ENCODE data around the gene E2F7.

Gene E2F7

DNA sequence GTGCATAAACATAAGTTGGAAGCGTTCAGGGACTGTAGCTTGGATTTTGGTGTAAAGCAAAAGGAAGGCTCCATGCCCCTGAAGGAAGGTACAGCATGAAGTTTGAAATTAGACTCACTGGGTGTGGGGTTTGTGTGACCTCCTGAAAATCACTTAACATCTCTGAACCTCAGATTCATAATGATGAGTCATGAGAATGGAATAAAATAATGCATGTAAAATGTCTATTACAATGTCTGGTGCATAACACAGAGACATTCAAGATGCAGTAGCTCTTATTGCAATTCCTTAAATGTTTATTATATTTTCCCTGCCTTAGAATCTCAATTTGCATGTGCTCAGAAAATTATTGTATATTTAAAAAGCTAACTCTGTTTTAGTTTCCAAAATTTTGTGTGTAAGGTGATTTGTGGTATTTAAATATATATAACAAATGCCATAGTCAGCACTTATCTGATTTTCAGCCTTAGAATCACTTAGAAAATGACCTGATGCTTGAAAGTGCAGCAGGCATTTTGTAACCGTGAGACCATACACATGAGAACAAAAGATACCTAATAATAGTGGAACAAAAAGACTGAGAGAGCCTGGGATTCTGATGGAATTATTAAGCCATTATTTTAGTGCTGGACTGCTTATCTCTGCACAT lies 66.3 kb downstream of the E2F7 start:
- Histone ChIP-seq H3K27me3 (ENCODE audit: low read depth, low read length) (no peaks in the 10 kb centered on the region), H4K20me1 (ENCODE audit: insufficient read depth, low read length) (no peaks in the 10 kb centered on the region), H2AFZ (ENCODE audit: low read depth, low read length) (no peak overlapping the region), H3K9me3 (ENCODE audit: insufficient read depth, low read length) (no peaks in the 10 kb centered on the region), H3K36me3 (replicated peaks; ENCODE audit: low read depth, low read length) (no peaks in the 10 kb centered on the region), H3K9ac (ENCODE audit: low read length) (no peak overlapping the region), H3K27ac (ENCODE audit: low read length) (no peak overlapping the region), H3K79me2 (ENCODE audit: low read length) (no peaks in the 10 kb centered on the region), H3K4me2 (ENCODE audit: low read length) (no peak overlapping the region), H3K4me3 (ENCODE audit: low read length) (no peak overlapping the region), H3K4me1 (ENCODE audit: low read length) (no peaks in the 10 kb centered on the region)
- TF ChIP-seq, protein P1, sequence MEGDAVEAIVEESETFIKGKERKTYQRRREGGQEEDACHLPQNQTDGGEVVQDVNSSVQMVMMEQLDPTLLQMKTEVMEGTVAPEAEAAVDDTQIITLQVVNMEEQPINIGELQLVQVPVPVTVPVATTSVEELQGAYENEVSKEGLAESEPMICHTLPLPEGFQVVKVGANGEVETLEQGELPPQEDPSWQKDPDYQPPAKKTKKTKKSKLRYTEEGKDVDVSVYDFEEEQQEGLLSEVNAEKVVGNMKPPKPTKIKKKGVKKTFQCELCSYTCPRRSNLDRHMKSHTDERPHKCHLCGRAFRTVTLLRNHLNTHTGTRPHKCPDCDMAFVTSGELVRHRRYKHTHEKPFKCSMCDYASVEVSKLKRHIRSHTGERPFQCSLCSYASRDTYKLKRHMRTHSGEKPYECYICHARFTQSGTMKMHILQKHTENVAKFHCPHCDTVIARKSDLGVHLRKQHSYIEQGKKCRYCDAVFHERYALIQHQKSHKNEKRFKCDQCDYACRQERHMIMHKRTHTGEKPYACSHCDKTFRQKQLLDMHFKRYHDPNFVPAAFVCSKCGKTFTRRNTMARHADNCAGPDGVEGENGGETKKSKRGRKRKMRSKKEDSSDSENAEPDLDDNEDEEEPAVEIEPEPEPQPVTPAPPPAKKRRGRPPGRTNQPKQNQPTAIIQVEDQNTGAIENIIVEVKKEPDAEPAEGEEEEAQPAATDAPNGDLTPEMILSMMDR (IDR thresholded peaks at IDR 0.05; ENCODE audit: low read depth, low read length) = no peak
- TF ChIP-seq EZH2phosphoT487 (IDR thresholded peaks at IDR 0.05; ENCODE audit: low read depth) = no peak

DNA sequence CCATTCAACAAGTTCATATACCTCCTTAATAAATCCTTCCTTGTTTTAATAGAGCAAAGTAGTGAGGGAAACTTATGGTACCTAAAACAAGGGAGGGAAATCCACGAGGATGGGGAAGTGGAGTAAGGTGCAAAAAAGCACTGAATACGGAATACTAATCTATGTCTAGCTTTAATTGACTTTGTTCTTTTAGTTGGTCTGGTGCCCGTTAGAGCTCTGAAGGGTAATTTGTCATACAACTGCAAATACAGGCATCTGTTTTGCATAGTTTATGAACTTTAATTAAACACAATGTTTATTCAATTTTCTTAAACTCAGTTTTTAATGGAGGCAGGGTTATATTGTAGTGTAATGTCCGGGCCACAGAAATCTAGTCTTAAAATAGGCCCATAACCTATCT lies 67.0 kb downstream of the E2F7 start:
- Histone ChIP-seq H3K36me3 (replicated peaks; ENCODE audit: low read depth, low read length) (no peaks in the 10 kb centered on the region), H3K27me3 (ENCODE audit: low read depth, low read length) (no peaks in the 10 kb centered on the region), H3K4me1 (ENCODE audit: low read length) (no peaks in the 10 kb centered on the region), H3K27ac (ENCODE audit: low read length) (no peak overlapping the region), H3K4me2 (ENCODE audit: low read length) (no peak overlapping the region), H3K9ac (ENCODE audit: low read length) (no peak overlapping the region), H4K20me1 (ENCODE audit: insufficient read depth, low read length) (no peaks in the 10 kb centered on the region), H3K4me3 (ENCODE audit: low read length) (no peak overlapping the region), H2AFZ (ENCODE audit: low read depth, low read length) (no peak overlapping the region), H3K9me3 (ENCODE audit: insufficient read depth, low read length) (no peaks in the 10 kb centered on the region), H3K79me2 (ENCODE audit: low read length) (no peaks in the 10 kb centered on the region)
- TF ChIP-seq, protein P1 (IDR thresholded peaks at IDR 0.05; ENCODE audit: low read depth, low read length) = no peak
- TF ChIP-seq EZH2phosphoT487 (IDR thresholded peaks at IDR 0.05; ENCODE audit: low read depth) = no peak

DNA sequence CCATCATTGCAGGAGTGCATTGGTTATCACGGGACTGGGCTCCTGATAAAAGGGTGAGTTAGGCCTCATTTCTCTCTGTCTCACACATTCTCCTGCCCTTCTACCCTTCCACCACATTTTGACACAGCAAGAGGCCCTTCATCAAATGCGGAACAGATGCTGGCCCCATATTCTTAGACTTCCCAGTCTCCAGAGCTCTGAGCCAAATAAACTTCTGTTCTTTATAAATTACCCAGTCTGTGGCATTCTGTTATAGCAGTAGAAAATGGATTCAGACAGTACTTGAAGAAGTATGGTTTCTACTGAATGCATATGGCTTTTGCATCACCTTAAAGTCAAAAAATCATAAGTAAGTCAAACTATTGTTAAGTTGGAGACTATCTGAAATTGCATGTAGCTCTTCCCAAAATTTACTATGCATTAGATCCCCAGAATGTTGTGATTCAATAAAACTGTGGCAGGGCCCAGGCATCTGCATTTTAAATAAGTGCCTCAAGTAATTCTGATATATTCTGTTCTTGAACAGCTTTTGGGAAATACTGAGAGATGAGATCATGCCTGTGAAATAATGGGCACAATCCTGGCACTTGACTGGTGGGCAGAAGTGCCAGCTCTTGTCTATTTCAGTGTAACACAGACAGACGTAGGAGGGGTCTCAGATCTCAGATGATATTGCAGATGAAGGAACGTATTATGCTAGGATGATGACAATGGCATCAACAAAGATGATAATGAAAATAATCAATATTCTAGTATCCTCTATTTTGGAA lies 68.2 kb downstream of the E2F7 start:
- no peak overlapping the region for H3K4me3 ChIP-seq (ENCODE audit: low read length)
- no peak overlapping the region for H3K9ac ChIP-seq (ENCODE audit: low read length)
- H3K4me1 ChIP-seq (ENCODE audit: low read length) = no peaks in the 10 kb centered on the region
- H2AFZ ChIP-seq (ENCODE audit: low read depth, low read length) = no peak overlapping the region
- H3K9me3 ChIP-seq (ENCODE audit: insufficient read depth, low read length) = no peaks in the 10 kb centered on the region
- H3K27ac ChIP-seq (ENCODE audit: low read length) = no peak overlapping the region
- H3K4me2 ChIP-seq (ENCODE audit: low read length) = no peak overlapping the region
- no peaks in the 10 kb centered on the region for H3K36me3 ChIP-seq (replicated peaks; ENCODE audit: low read depth, low read length)
- TF ChIP-seq, protein P1 (IDR thresholded peaks at IDR 0.05; ENCODE audit: low read depth, low read length) = no peak
- TF ChIP-seq EZH2phosphoT487 (IDR thresholded peaks at IDR 0.05; ENCODE audit: low read depth) = no peak
- no peaks in the 10 kb centered on the region for H3K79me2 ChIP-seq (ENCODE audit: low read length)
- H4K20me1 ChIP-seq (ENCODE audit: insufficient read depth, low read length) = no peaks in the 10 kb centered on the region
- H3K27me3 ChIP-seq (ENCODE audit: low read depth, low read length) = no peaks in the 10 kb centered on the region

DNA sequence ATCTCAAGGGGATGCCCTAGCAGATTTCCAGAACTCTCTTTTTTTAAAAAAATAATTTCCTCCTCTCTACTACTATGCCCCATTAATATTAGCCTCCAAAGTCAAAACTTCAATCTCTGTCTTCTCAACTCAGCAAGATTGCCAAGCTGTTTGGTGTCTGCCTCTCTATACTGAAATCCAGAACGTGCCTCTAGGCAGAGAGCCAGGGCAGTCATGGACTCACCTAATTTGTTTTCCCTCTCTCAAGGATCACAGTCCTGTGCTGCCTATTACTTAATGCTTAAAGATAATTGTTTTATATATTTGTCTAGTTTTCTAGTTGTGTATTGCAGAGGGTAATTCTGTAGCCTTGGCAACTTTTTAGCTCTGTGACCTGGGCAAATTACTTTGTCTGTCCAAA lies 74.7 kb downstream of the E2F7 start:
- Histone ChIP-seq H3K36me3 (replicated peaks; ENCODE audit: low read depth, low read length) (no peaks in the 10 kb centered on the region), H3K79me2 (ENCODE audit: low read length) (no peaks in the 10 kb centered on the region), H4K20me1 (ENCODE audit: insufficient read depth, low read length) (no peaks in the 10 kb centered on the region), H3K4me3 (ENCODE audit: low read length) (no peak overlapping the region), H2AFZ (ENCODE audit: low read depth, low read length) (no peak overlapping the region), H3K27ac (ENCODE audit: low read length) (no peak overlapping the region), H3K9me3 (ENCODE audit: insufficient read depth, low read length) (no peaks in the 10 kb centered on the region), H3K27me3 (ENCODE audit: low read depth, low read length) (no peaks in the 10 kb centered on the region), H3K4me1 (ENCODE audit: low read length) (no peaks in the 10 kb centered on the region), H3K4me2 (ENCODE audit: low read length) (no peak overlapping the region), H3K9ac (ENCODE audit: low read length) (no peak overlapping the region)
- TF ChIP-seq, protein P1 (IDR thresholded peaks at IDR 0.05; ENCODE audit: low read depth, low read length) = no peak
- TF ChIP-seq EZH2phosphoT487 (IDR thresholded peaks at IDR 0.05; ENCODE audit: low read depth) = no peak

All from OCI-LY3 (cell line).